Type B pancreatic cell (in vitro differentiated cells): ENCODE results near the gene MRAP. TPM values are rescaled to one million over a fixed set of nuclear protein-coding genes. Genes with fewer than 3 reads are reported as not detected.

ENCODE experiments used
- DNase-seq: peaks from one replicate; pipeline ENCODE4 v3.0.0; 2021; ENCODE audit warnings: mixed read lengths; ENCODE audit not compliant: unreplicated experiment; ENCODE audit errors: extremely low spot score
- H3K27ac Mint-ChIP-seq: 2 replicates; pipeline ENCODE4 v1.8.0; 2021; ENCODE audit warnings: mild to moderate bottlenecking, mixed read lengths
- H3K27me3 Mint-ChIP-seq: 2 replicates; pipeline ENCODE4 v1.8.0; 2021; ENCODE audit warnings: mixed read lengths
- H3K36me3 Mint-ChIP-seq: 2 replicates; pipeline ENCODE4 v1.8.0; 2021; ENCODE audit warnings: mixed read lengths
- H3K4me1 Mint-ChIP-seq: one replicate; pipeline ENCODE4 v1.8.0; 2021; ENCODE audit warnings: mixed read lengths; ENCODE audit not compliant: unreplicated experiment
- H3K4me3 Mint-ChIP-seq: 2 replicates; pipeline ENCODE4 v1.8.0; 2021; ENCODE audit warnings: mild to moderate bottlenecking, mixed read lengths
- H3K9me3 Mint-ChIP-seq: 2 replicates; pipeline ENCODE4 v1.8.0; 2021; ENCODE audit warnings: mixed read lengths
- total RNA-seq: library from RNA; stranded (reverse); gene quantifications from 2 replicates; pipeline ENCODE4 v1.2.1, GENCODE V29; 2021; ENCODE audit warnings: low replicate concordance
- TF ChIP-seq, protein P1 (sequence below): fragments of 200-600 bp; sonication (generic); conservative IDR thresholded peaks from 2 replicates; pipeline ENCODE4 v1.5.0; 2021; ENCODE audit warnings: antibody characterized with exemption, mild to moderate bottlenecking

Gene MRAP
- total RNA-seq, 1 donor from 2014 or later, result not detected

DNA sequence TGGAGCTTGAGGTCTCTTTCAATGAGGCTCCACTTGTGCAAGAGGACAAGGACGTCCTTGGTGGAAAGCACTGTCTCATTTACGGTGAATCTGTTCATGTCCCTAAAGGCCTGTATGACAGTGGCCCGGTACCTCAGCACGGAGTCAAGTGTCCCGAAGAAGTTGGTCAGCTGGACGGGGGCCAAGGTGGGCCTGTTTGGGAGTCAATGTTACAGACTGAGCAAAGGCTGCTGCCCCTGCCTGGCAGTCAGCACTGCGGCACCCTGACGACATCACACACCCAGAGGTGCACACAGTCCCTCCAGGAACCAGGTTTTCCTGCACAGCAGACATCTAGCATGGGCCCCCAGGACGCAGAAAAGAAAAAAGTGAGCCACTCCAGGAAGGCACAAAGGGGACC, 19.1 kb downstream of the MRAP start:
- DNase-seq, result no peak
- Mint-ChIP-seq H3K4me3 (no peak overlapping the region), H3K36me3 (peaks cover 10% of the 10 kb centered on the region), H3K27ac (no peak overlapping the region), H3K9me3 (no peaks in the 10 kb centered on the region), H3K27me3 (no peaks in the 10 kb centered on the region), H3K4me1 (no peaks in the 10 kb centered on the region)
- TF ChIP-seq, protein P1, sequence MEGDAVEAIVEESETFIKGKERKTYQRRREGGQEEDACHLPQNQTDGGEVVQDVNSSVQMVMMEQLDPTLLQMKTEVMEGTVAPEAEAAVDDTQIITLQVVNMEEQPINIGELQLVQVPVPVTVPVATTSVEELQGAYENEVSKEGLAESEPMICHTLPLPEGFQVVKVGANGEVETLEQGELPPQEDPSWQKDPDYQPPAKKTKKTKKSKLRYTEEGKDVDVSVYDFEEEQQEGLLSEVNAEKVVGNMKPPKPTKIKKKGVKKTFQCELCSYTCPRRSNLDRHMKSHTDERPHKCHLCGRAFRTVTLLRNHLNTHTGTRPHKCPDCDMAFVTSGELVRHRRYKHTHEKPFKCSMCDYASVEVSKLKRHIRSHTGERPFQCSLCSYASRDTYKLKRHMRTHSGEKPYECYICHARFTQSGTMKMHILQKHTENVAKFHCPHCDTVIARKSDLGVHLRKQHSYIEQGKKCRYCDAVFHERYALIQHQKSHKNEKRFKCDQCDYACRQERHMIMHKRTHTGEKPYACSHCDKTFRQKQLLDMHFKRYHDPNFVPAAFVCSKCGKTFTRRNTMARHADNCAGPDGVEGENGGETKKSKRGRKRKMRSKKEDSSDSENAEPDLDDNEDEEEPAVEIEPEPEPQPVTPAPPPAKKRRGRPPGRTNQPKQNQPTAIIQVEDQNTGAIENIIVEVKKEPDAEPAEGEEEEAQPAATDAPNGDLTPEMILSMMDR, result no peak

- no peak for DNase-seq
Observed at GRCh38 chr21:32319012-32319411, 20.4 kb downstream of the MRAP start.

DNA sequence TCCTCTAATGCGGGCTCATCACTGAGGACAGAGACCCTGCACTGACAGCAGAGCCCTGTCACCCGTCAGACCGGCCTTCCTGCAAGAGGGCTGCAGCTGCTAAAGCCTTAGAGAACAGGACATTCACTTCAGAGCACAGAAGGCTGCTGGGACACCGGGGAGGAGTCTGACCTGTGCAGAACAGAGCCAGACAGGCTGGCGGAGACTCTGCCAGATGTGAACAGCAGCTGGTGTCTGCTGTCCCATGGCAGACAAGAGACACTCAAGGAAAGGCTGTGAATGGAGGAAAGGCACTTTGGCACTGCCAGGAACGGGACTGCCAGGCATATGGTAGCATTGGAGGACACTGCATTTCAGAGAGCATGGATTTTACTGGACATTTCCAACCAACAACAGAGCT, 21.4 kb downstream of the MRAP start:
- peaks cover 22% of the 10 kb centered on the region for H3K36me3 Mint-ChIP-seq
- no peak for DNase-seq
- H3K9me3 Mint-ChIP-seq, result no peaks in the 10 kb centered on the region
- H3K27me3 Mint-ChIP-seq, result no peaks in the 10 kb centered on the region
- H3K27ac Mint-ChIP-seq, result no peak overlapping the region
- no peak overlapping the region for H3K4me3 Mint-ChIP-seq
- H3K4me1 Mint-ChIP-seq, result no peaks in the 10 kb centered on the region
- TF ChIP-seq, protein P1, result no peak

More at GRCh38 chr21:32319012-32319411, 20.4 kb downstream of the MRAP start:
- TF ChIP-seq, protein P1, result no peak
- peaks cover 15% of the 10 kb centered on the region for H3K36me3 Mint-ChIP-seq
- no peak overlapping the region for H3K4me3 Mint-ChIP-seq
- no peaks in the 10 kb centered on the region for H3K9me3 Mint-ChIP-seq
- H3K27me3 Mint-ChIP-seq, result no peaks in the 10 kb centered on the region
- H3K4me1 Mint-ChIP-seq, result no peaks in the 10 kb centered on the region
- H3K27ac Mint-ChIP-seq, result no peak overlapping the region

GRCh38 chr21:32320726-32321125, 22.1 kb downstream of the MRAP start:
- Mint-ChIP-seq H3K4me3 (no peak overlapping the region), H3K4me1 (no peaks in the 10 kb centered on the region), H3K27ac (no peak overlapping the region), H3K27me3 (no peaks in the 10 kb centered on the region), H3K9me3 (no peaks in the 10 kb centered on the region), H3K36me3 (peaks cover 27% of the 10 kb centered on the region)
- DNase-seq, result no peak
- TF ChIP-seq, protein P1, result no peak

GRCh38 chr21:32321480-32321879, 22.8 kb downstream of the MRAP start:
- Mint-ChIP-seq H3K27ac (no peak overlapping the region), H3K36me3 (peaks cover 28% of the 10 kb centered on the region), H3K27me3 (no peaks in the 10 kb centered on the region), H3K9me3 (no peaks in the 10 kb centered on the region), H3K4me3 (no peak overlapping the region), H3K4me1 (no peaks in the 10 kb centered on the region)
- DNase-seq, result no peak
- TF ChIP-seq, protein P1, result no peak

- Mint-ChIP-seq H3K9me3 (no peaks in the 10 kb centered on the region), H3K27ac (no peak overlapping the region), H3K36me3 (peaks cover 32% of the 10 kb centered on the region), H3K4me1 (no peaks in the 10 kb centered on the region), H3K27me3 (no peaks in the 10 kb centered on the region), H3K4me3 (no peak overlapping the region)
- TF ChIP-seq, protein P1, result no peak
- no peak for DNase-seq
Observed at GRCh38 chr21:32322103-32322502, 23.4 kb downstream of the MRAP start.
